Pancreas (tissue), 10 donors: ENCODE results near the gene NUB1. TPM values are rescaled to one million over a fixed set of nuclear protein-coding genes. Genes with fewer than 3 reads are reported as not detected.

Source experiments
- ATAC-seq, 4 donors: fragments of 200-7000 bp; cut with Tn5 transposase; one replicate each; pipeline versions ENCODE4 v1.8.0 to v1.9.1; 2020; ENCODE audit warnings: mild to moderate bottlenecking in 4 of 4, moderate library complexity in 4 of 4
- DNase-seq, 6 donors: peaks; one replicate each; pipeline ENCODE4 v3.0.0-alpha.2; 2020
- FAIRE-seq: peaks from 2 replicates; lab custom pipeline; 2012; peaks lifted over from hg19 to GRCh38; lab: Jason Lieb, UNC
- H3K27ac ChIP-seq, 4 donors: fragments of 200-600 bp; sonication (generic); 1 replicate in 3 of 4; 2 replicates in 1 of 4; pipeline versions ENCODE4 v1.5.0 to v1.8.0; 2020
- H3K27me3 ChIP-seq, 4 donors: fragments of 200-600 bp; one replicate each; pipeline ENCODE4 v1.8.0; 2021
- H3K36me3 ChIP-seq, 3 donors: fragments of 200-600 bp; sonication (generic) in 1 of 3; one replicate each; pipeline versions ENCODE4 v1.5.0 to v1.8.0; 2020 to 2021
- H3K4me1 ChIP-seq, 3 donors: fragments of 200-600 bp; one replicate each; pipeline ENCODE4 v1.8.0; 2021
- H3K4me3 ChIP-seq, 4 donors: fragments of 200-600 bp; sonication (generic) in 2 of 4; one replicate each; pipeline versions ENCODE4 v1.5.0 to v1.8.0; 2020 to 2021
- H3K9me3 ChIP-seq, 4 donors: fragments of 200-600 bp; one replicate each; pipeline ENCODE4 v1.8.0; 2021
- CTCF ChIP-seq, 4 donors: fragments of 200-600 bp; sonication (generic) in 3 of 4; IDR thresholded peaks; one replicate each; pipeline versions ENCODE4 v1.5.0 to v1.8.0; 2021; ENCODE audit warnings: antibody characterized with exemption in 4 of 4
- WGBS, 2 donors: extraction: QIAGEN DNeasy Blood & Tissue Kit; methylation state at CpG; one replicate each; pipeline ENCODE4 v1.1.7; 2013; 5-methylcytosine and 5-hydroxymethylcytosine counted together
- intact Hi-C, 3 donors: fragments of 100-400 bp; cut with DNase I; formaldehyde crosslinking; loops; one replicate each; pipeline versions ENCODE4 v1.11.1 to v1.14.2; 2022
- polyA plus RNA-seq, 2 donors: library from polyadenylated mRNA; stranded (reverse); fragments of 200-250 nt; gene quantifications; one replicate each; pipeline ENCODE4 v1.2.3, GENCODE V29; 2013
- total RNA-seq, 6 donors: library from RNA; stranded (reverse); fragmentation: NEBNext Ultra II Directional in 4 of 6; extraction: Animal tissue kit (Norgen Biotek cat#: 25700) in 4 of 6; gene quantifications; one replicate each; pipeline versions ENCODE4 v1.2.1 to v1.2.4, GENCODE V29; 2021 to 2023
- donor health status: healthy with polysubstance abuse.
- donor health status: DM: no; HTN: no; CAD: no; lungs with moderate emphysema.
- donor health status: DM: no; HTN: no; CAD: no.
- donor health status: control.
- donor health status: control.
- donor health status: Bipolar disorder and iron deficiency.
- donor health status: DM: yes; HTN: yes; CAD: no.
- donor health status: DM: no; HTN: no; CAD: no.
- donor health status: DM: no; HTN: no; CAD: no.
- donor health status: DM: yes; HTN: yes; CAD: no.

NUB1 gene
- total and polyA plus RNA-seq, 8 donors, result 19.5 to 30.6 (median 23.8) TPM

GRCh38 chr7:151379534-151380198 lies 38.1 kb downstream of the NUB1 start:
- ATAC-seq, result no peak
- H3K27me3 ChIP-seq, result no peaks in the 10 kb centered on the region
- H3K27ac ChIP-seq, result no peak overlapping the region
- no peak for TF ChIP-seq CTCF (IDR thresholded peaks at IDR 0.05)
- H3K36me3 ChIP-seq, result peaks cover 0 to 29% (median 16%) of the 10 kb centered on the region in 3 donors
- no peak overlapping the region for H3K4me3 ChIP-seq
- H3K9me3 ChIP-seq, result no peaks in the 10 kb centered on the region
- no peak for DNase-seq
- intact Hi-C loops, result no loop called here
- no peaks in the 10 kb centered on the region for H3K4me1 ChIP-seq
- no peak for FAIRE-seq
- 85 to 88% methylated on average over 25 of the region's 25 CpGs for WGBS, 2 donors

- TF ChIP-seq CTCF (IDR thresholded peaks at IDR 0.05), result no peak
- intact Hi-C loops, result no loop called here
- FAIRE-seq (no peak), DNase-seq (peak in 1 of 6 donors; percentile 56), ATAC-seq (no peak)
- H3K27ac ChIP-seq, result no peak overlapping the region
- WGBS, 2 donors, result 77 to 84% methylated on average over 31 to 32 of the region's 32 CpGs
- H3K4me3 ChIP-seq, result no peak overlapping the region
- H3K36me3 ChIP-seq, result peaks cover 0 to 29% (median 14%) of the 10 kb centered on the region in 3 donors
- H3K4me1 ChIP-seq, result no peaks in the 10 kb centered on the region
- no peaks in the 10 kb centered on the region for H3K9me3 ChIP-seq
- no peaks in the 10 kb centered on the region for H3K27me3 ChIP-seq
Measured at GRCh38 chr7:151380199-151381097, 38.8 kb downstream of the NUB1 start.

GRCh38 chr7:151381098-151381347 lies 39.4 kb downstream of the NUB1 start:
- no peak for FAIRE-seq
- 36 to 44% methylated on average over 6 to 7 of the region's 7 CpGs for WGBS, 2 donors
- intact Hi-C loops, result no loop called here

GRCh38 chr7:151381348-151382078 lies 39.9 kb downstream of the NUB1 start:
- Histone ChIP-seq H3K4me3 (peak overlapping the region in 1 of 4 donors; percentile 38), H3K9me3 (no peaks in the 10 kb centered on the region), H3K4me1 (no peaks in the 10 kb centered on the region), H3K27me3 (no peaks in the 10 kb centered on the region), H3K27ac (no peak overlapping the region), H3K36me3 (peaks cover 0 to 21% (median 5%) of the 10 kb centered on the region in 3 donors)
- ATAC-seq (peak; percentile 21 to 54 (median 33)), FAIRE-seq (no peak), DNase-seq (peak in 1 of 6 donors; percentile 60)
- no peak for TF ChIP-seq CTCF (IDR thresholded peaks at IDR 0.05)
- 6 to 14% methylated on average over 53 to 83 of the region's 83 CpGs for WGBS, 2 donors
- intact Hi-C loops, result no loop called here

More at GRCh38 chr7:151381098-151381347, 39.4 kb downstream of the NUB1 start:
- peaks cover 0 to 25% (median 10%) of the 10 kb centered on the region in 3 donors for H3K36me3 ChIP-seq
- no peak for DNase-seq
- peak overlapping the region in 1 of 4 donors; percentile 38 for H3K4me3 ChIP-seq
- H3K4me1 ChIP-seq, result no peaks in the 10 kb centered on the region
- ATAC-seq, result no peak
- no peak overlapping the region for H3K27ac ChIP-seq
- no peak for TF ChIP-seq CTCF (IDR thresholded peaks at IDR 0.05)
- no peaks in the 10 kb centered on the region for H3K27me3 ChIP-seq
- H3K9me3 ChIP-seq, result no peaks in the 10 kb centered on the region
